H9 (cell line): ENCODE measurements around the gene TMEM116. TPM values are rescaled to one million over a fixed set of nuclear protein-coding genes. Genes with fewer than 3 reads are reported as not detected.

Source experiments
- DNase-seq: peaks from one replicate; pipeline ENCODE4 v3.0.0-alpha.2; 2017
- H2AFZ ChIP-seq: one replicate; pipeline ENCODE4 v1.6.1; 2013; ENCODE audit warnings: mild to moderate bottlenecking, low read length, control low read depth, moderate library complexity
- H2AK5ac ChIP-seq: 2 replicates; pipeline ENCODE4 v1.6.1; 2013; ENCODE audit warnings: low read length, control low read depth, mixed read lengths; ENCODE audit not compliant: insufficient read length
- H2BK120ac ChIP-seq: one replicate; pipeline ENCODE4 v1.6.1; 2013; ENCODE audit warnings: low read depth, mild to moderate bottlenecking, low read length, control low read depth, inconsistent platforms; ENCODE audit not compliant: poor library complexity, severe bottlenecking
- H2BK12ac ChIP-seq: 2 replicates; pipeline ENCODE4 v1.6.1; 2013; ENCODE audit warnings: low read length, control low read depth, mixed read lengths, low read depth; ENCODE audit not compliant: insufficient read length
- H2BK15ac ChIP-seq: 2 replicates; pipeline ENCODE4 v1.6.1; 2013; ENCODE audit warnings: low read depth, low read length, control low read depth
- H2BK20ac ChIP-seq: one replicate; pipeline ENCODE4 v1.6.1; 2013; ENCODE audit warnings: low read depth, mild to moderate bottlenecking, low read length, control low read depth, inconsistent platforms; ENCODE audit not compliant: poor library complexity, severe bottlenecking
- H2BK5ac ChIP-seq: 2 replicates; pipeline ENCODE4 v1.6.1; 2013; ENCODE audit warnings: low read length, control low read depth, mixed read lengths; ENCODE audit not compliant: insufficient read length
- H3K14ac ChIP-seq: 2 replicates; pipeline ENCODE4 v1.6.1; 2013; ENCODE audit warnings: low read length, control low read depth; ENCODE audit not compliant: insufficient read depth
- H3K18ac ChIP-seq: 2 replicates; pipeline ENCODE4 v1.6.1; 2013; ENCODE audit warnings: low read depth, mild to moderate bottlenecking, mixed read lengths, low read length, control low read depth; ENCODE audit not compliant: insufficient read length
- H3K23ac ChIP-seq: 2 replicates; pipeline ENCODE4 v1.6.1; 2013; ENCODE audit warnings: low read length, control low read depth, mixed read lengths, low read depth; ENCODE audit not compliant: insufficient read length
- H3K23me2 ChIP-seq: 2 replicates; pipeline ENCODE4 v1.6.1; 2013; ENCODE audit warnings: low read depth, mild to moderate bottlenecking, mixed read lengths, low read length, control low read depth; ENCODE audit not compliant: insufficient read length, poor library complexity, severe bottlenecking
- H3K27ac ChIP-seq: 2 replicates; pipeline ENCODE4 v1.5.1; 2013; ENCODE audit warnings: low read length, control low read depth, mixed read lengths, low read depth; ENCODE audit not compliant: insufficient read length
- H3K27me3 ChIP-seq: 2 replicates; pipeline ENCODE4 v1.6.1; 2013; ENCODE audit warnings: low read length, control low read depth, inconsistent platforms; ENCODE audit not compliant: insufficient read depth
- H3K4ac ChIP-seq: 2 replicates; pipeline ENCODE4 v1.6.1; 2013; ENCODE audit warnings: low read depth, mild to moderate bottlenecking, control low read depth, inconsistent platforms, low read length, moderate library complexity
- H3K4me1 ChIP-seq: 2 replicates; pipeline ENCODE4 v1.6.1; 2013; ENCODE audit warnings: low read length, control low read depth, inconsistent platforms; ENCODE audit not compliant: insufficient read depth
- H3K4me2 ChIP-seq: 2 replicates; pipeline ENCODE4 v1.6.1; 2013; ENCODE audit warnings: low read length, control low read depth, mixed read lengths; ENCODE audit not compliant: insufficient read length, insufficient read depth
- H3K56ac ChIP-seq: 2 replicates; pipeline ENCODE4 v1.6.1; 2013; ENCODE audit warnings: low read depth, mild to moderate bottlenecking, mixed read lengths, low read length, control low read depth; ENCODE audit not compliant: insufficient read length
- H3K79me1 ChIP-seq: 2 replicates; pipeline ENCODE4 v1.6.1; 2013; ENCODE audit warnings: low read depth, mild to moderate bottlenecking, moderate library complexity, low read length, control low read depth, inconsistent platforms; ENCODE audit not compliant: insufficient read depth, poor library complexity, severe bottlenecking
- H3K79me2 ChIP-seq: 2 replicates; pipeline ENCODE4 v1.6.1; 2013; ENCODE audit warnings: low read length, control low read depth, inconsistent platforms; ENCODE audit not compliant: insufficient read depth
- H3K9ac ChIP-seq: 2 replicates; pipeline ENCODE4 v1.6.1; 2013; ENCODE audit warnings: low read length, control low read depth, mixed read lengths; ENCODE audit not compliant: insufficient read length; ENCODE audit errors: extremely low read depth
- H3K9me3 ChIP-seq: one replicate; pipeline ENCODE4 v1.6.1; 2013; ENCODE audit warnings: low read depth, low read length, inconsistent platforms; ENCODE audit not compliant: control insufficient read depth
- H3T11ph ChIP-seq: one replicate; pipeline ENCODE4 v1.6.1; 2013; ENCODE audit warnings: mild to moderate bottlenecking, low read length, control low read depth, inconsistent platforms
- H4K20me1 ChIP-seq: one replicate; pipeline ENCODE4 v1.6.1; 2013; ENCODE audit not compliant: control insufficient read depth, insufficient read length, insufficient read depth
- H4K5ac ChIP-seq: 2 replicates; pipeline ENCODE4 v1.6.1; 2013; ENCODE audit warnings: low read depth, mild to moderate bottlenecking, mixed read lengths, low read length, control low read depth; ENCODE audit not compliant: insufficient read length
- H4K8ac ChIP-seq: replicated peaks from 2 replicates; pipeline ENCODE4 v1.6.1; 2013; ENCODE audit warnings: low read length, control low read depth, mixed read lengths, low read depth; ENCODE audit not compliant: insufficient read length
- H4K91ac ChIP-seq: 2 replicates; pipeline ENCODE4 v1.6.1; 2013; ENCODE audit warnings: low read depth, mild to moderate bottlenecking, moderate library complexity, mixed read lengths, low read length, control low read depth; ENCODE audit not compliant: insufficient read length
- H3K27ac Mint-ChIP-seq, 3 experiments: 2 replicates in 2 of 3; 3 replicates in 1 of 3; pipeline ENCODE4 v1.8.0; 2020 to 2021; ENCODE audit warnings: mixed read lengths in 3 of 3, mild to moderate bottlenecking in 1 of 3, moderate library complexity in 1 of 3
- H3K27me3 Mint-ChIP-seq: 2 replicates; pipeline ENCODE4 v1.8.0; 2021; ENCODE audit warnings: low read depth, mild to moderate bottlenecking, moderate library complexity, mixed read lengths
- H3K36me3 Mint-ChIP-seq, 3 experiments: 2 replicates in 2 of 3; 3 replicates in 1 of 3; pipeline ENCODE4 v1.8.0; 2020 to 2021; ENCODE audit warnings: low read depth in 3 of 3, mixed read lengths in 3 of 3; ENCODE audit not compliant: insufficient read depth in 1 of 3
- H3K4me1 Mint-ChIP-seq, 2 experiments: 2 replicates each; pipeline ENCODE4 v1.8.0; 2020; ENCODE audit warnings: mixed read lengths in 2 of 2
- H3K4me3 Mint-ChIP-seq, 2 experiments: 2 replicates in 1 of 2; 3 replicates in 1 of 2; pipeline ENCODE4 v1.8.0; 2020 to 2021; ENCODE audit warnings: mild to moderate bottlenecking in 2 of 2, mixed read lengths in 2 of 2, moderate library complexity in 1 of 2
- H3K9me3 Mint-ChIP-seq, 2 experiments: 2 replicates in 1 of 2; 3 replicates in 1 of 2; pipeline ENCODE4 v1.8.0; 2020; ENCODE audit warnings: mild to moderate bottlenecking in 2 of 2, mixed read lengths in 2 of 2, moderate library complexity in 1 of 2
- CTCF ChIP-seq: fragments of 200-600 bp; sonication (generic); conservative IDR thresholded peaks from 3 replicates; pipeline ENCODE4 v1.8.0; 2021; ENCODE audit warnings: antibody characterized with exemption, mild to moderate bottlenecking
- WGBS: extraction: QIAGEN DNeasy Blood & Tissue Kit; methylation state at CpG from one replicate; pipeline ENCODE4 v1.1.7; 2013; ENCODE audit warnings: missing lambda C conversion rate, low lambda C conversion rate, mixed read lengths; ENCODE audit not compliant: insufficient read length; ENCODE audit errors: extremely low coverage; 5-methylcytosine and 5-hydroxymethylcytosine counted together
- total RNA-seq: library from RNA; stranded (reverse); gene quantifications from 2 replicates; pipeline ENCODE4 v1.2.1, GENCODE V29; 2021

Gene TMEM116
- total RNA-seq, 1 experiment from 2014 or later, result 10.8 TPM

GRCh38 chr12:111925171-111925570 lies 87.8 kb downstream of the TMEM116 start:
- H3K4me1 Mint-ChIP-seq, result no peaks in the 10 kb centered on the region
- H3K23me2 ChIP-seq, result no peaks in the 10 kb centered on the region
- H3K36me3 Mint-ChIP-seq, result no peaks in the 10 kb centered on the region
- no peak overlapping the region for H4K5ac ChIP-seq
- no peak for DNase-seq
- H3K18ac ChIP-seq, result no peak overlapping the region
- H3K27me3 ChIP-seq, result no peaks in the 10 kb centered on the region
- H3K23ac ChIP-seq, result no peak overlapping the region
- H3K27ac ChIP-seq, result no peak overlapping the region
- no CpG with 5 or more reads among the region's 3 CpGs for WGBS
- no peak overlapping the region for H2BK5ac ChIP-seq
- H3K14ac ChIP-seq, result no peak overlapping the region
- no peak overlapping the region for H3K27ac Mint-ChIP-seq
- no peak overlapping the region for H2AFZ ChIP-seq
- H4K8ac ChIP-seq, result no peak overlapping the region
- H3K9me3 Mint-ChIP-seq, result no peaks in the 10 kb centered on the region
- H3K9ac ChIP-seq, result no peak overlapping the region
- H4K20me1 ChIP-seq, result no peaks in the 10 kb centered on the region
- H3K4me1 ChIP-seq, result no peaks in the 10 kb centered on the region
- H2BK12ac ChIP-seq, result no peak overlapping the region
- H3K4ac ChIP-seq, result no peak overlapping the region
- TF ChIP-seq CTCF, result no peak
- H2BK20ac ChIP-seq, result no peak overlapping the region
- no peak overlapping the region for H3K56ac ChIP-seq
- no peak overlapping the region for H3T11ph ChIP-seq
- no peaks in the 10 kb centered on the region for H3K79me2 ChIP-seq
- no peaks in the 10 kb centered on the region for H3K9me3 ChIP-seq
- no peak overlapping the region for H3K4me2 ChIP-seq
- no peak overlapping the region for H2BK15ac ChIP-seq
- no peaks in the 10 kb centered on the region for H3K79me1 ChIP-seq
- H3K4me3 Mint-ChIP-seq, result no peak overlapping the region
- no peak overlapping the region for H2BK120ac ChIP-seq
- H3K27me3 Mint-ChIP-seq, result no peaks in the 10 kb centered on the region
- no peak overlapping the region for H4K91ac ChIP-seq
- H2AK5ac ChIP-seq, result no peak overlapping the region
